HepG2 (cell line): ENCODE measurements around the gene RHAG. TPM values are rescaled to one million over a fixed set of nuclear protein-coding genes. Genes with fewer than 3 reads are reported as not detected.

Experiments used
- ATAC-seq: fragments of 200-7000 bp; cut with Tn5 transposase; 3 replicates; pipeline ENCODE4 v1.9.1; 2020; ENCODE audit warnings: mild to moderate bottlenecking, moderate library complexity
- BruUV-seq: library from RNA; stranded (reverse); fragments of 400-500 nt; replicated peaks from 2 replicates; lab custom pipeline; 2021; lab: Mats Ljungman, UMichigan
- CTCF ChIA-PET: fragments of 300-600 bp; formaldehyde crosslinking; extraction: SDS; loops from one replicate; lab custom pipeline; 2021; ENCODE audit warnings: low total read pairs, inconsistent platforms, low intra/inter-chr PET ratio; lab: Yijun Ruan, JAX
- POLR2A ChIA-PET: fragments of 350-600 bp; sonication (Branson Sonifier 250); formaldehyde crosslinking; loops from one replicate; lab custom pipeline; 2020; ENCODE audit warnings: antibody characterized with exemption, inconsistent platforms; lab: Yijun Ruan, JAX
- DNase-seq: peaks from one replicate; pipeline ENCODE4 v3.0.0-alpha.2; 2015; ENCODE audit warnings: low spot score
- FAIRE-seq: peaks from 3 replicates; lab custom pipeline; 2011; peaks lifted over from hg19 to GRCh38; lab: Jason Lieb, UNC
- H2AFZ ChIP-seq: one replicate; pipeline ENCODE4 v1.6.1; 2011; ENCODE audit warnings: low read length, inconsistent platforms
- H3K27ac ChIP-seq: fragments of 300-600 bp; 3 replicates; pipeline ENCODE4 v1.8.0; 2011; ENCODE audit warnings: mixed run types, mild to moderate bottlenecking, mixed read lengths, low read length, inconsistent platforms; ENCODE audit not compliant: insufficient read depth; ENCODE audit errors: extremely low read length
- H3K27me3 ChIP-seq, 2 experiments: fragments of 200-600 bp in 1 of 2; 2 replicates in 1 of 2; 3 replicates in 1 of 2; pipeline versions ENCODE4 v1.6.0 to v1.8.0; 2011; ENCODE audit warnings: low read length in 2 of 2, mild to moderate bottlenecking in 2 of 2, moderate library complexity in 2 of 2, inconsistent platforms in 1 of 2; ENCODE audit not compliant: insufficient read depth in 2 of 2, control insufficient read depth in 1 of 2
- H3K36me3 ChIP-seq, 2 experiments: fragments of 200-600 bp in 1 of 2; replicated peaks in 1 of 2; 2 replicates in 1 of 2; 3 replicates in 1 of 2; pipeline versions ENCODE4 v1.5.1 to v1.8.0; 2011; ENCODE audit warnings: low read length in 2 of 2, inconsistent platforms in 1 of 2; ENCODE audit not compliant: insufficient read depth in 2 of 2, control insufficient read depth in 1 of 2
- H3K4me1 ChIP-seq: 2 replicates; pipeline ENCODE4 v1.5.1; 2012; ENCODE audit warnings: low read length, inconsistent platforms; ENCODE audit not compliant: insufficient read depth
- H3K4me2 ChIP-seq: 2 replicates; pipeline ENCODE4 v1.6.0; 2011; ENCODE audit warnings: low read depth, low read length, inconsistent platforms
- H3K4me3 ChIP-seq, 3 experiments: fragments of 200-600 bp in 1 of 3; sonication (generic), shearing (Covaris generic) in 1 of 3; replicated peaks in 1 of 3; 2 replicates each; pipeline ENCODE4 v1.5.1; 2011 to 2016; ENCODE audit warnings: low read length in 3 of 3, inconsistent platforms in 2 of 3, low read depth in 2 of 3, mild to moderate bottlenecking in 2 of 3, control low read depth in 1 of 3, mixed read lengths in 1 of 3; ENCODE audit not compliant: insufficient read depth in 1 of 3
- H3K79me2 ChIP-seq: one replicate; pipeline ENCODE4 v1.6.1; 2011; ENCODE audit warnings: low read length, inconsistent platforms; ENCODE audit not compliant: insufficient read depth
- H3K9ac ChIP-seq: 2 replicates; pipeline ENCODE4 v1.6.0; 2011; ENCODE audit warnings: mild to moderate bottlenecking, low read depth, low read length, inconsistent platforms; ENCODE audit not compliant: insufficient read depth
- H3K9me3 ChIP-seq: 2 replicates; pipeline ENCODE4 v1.5.1; 2012; ENCODE audit warnings: mild to moderate bottlenecking, low read length
- H4K20me1 ChIP-seq: 2 replicates; pipeline ENCODE4 v1.6.0; 2011; ENCODE audit warnings: inconsistent platforms, mild to moderate bottlenecking, low read length, moderate library complexity; ENCODE audit not compliant: insufficient read depth
- AKNA ChIP-seq: sonication (generic); formaldehyde crosslinking; IDR thresholded peaks from 2 replicates; pipeline ENCODE4 v1.4.0; 2020; ENCODE audit warnings: missing genetic modification reagents, borderline replicate concordance
- CCDC6 ChIP-seq: sonication (generic); formaldehyde crosslinking; IDR thresholded peaks from 2 replicates; pipeline ENCODE4 v1.8.1; 2022; ENCODE audit warnings: mild to moderate bottlenecking, missing genetic modification reagents, moderate library complexity
- GLI4 ChIP-seq: sonication (generic); formaldehyde crosslinking; IDR thresholded peaks from 2 replicates; pipeline ENCODE4 v1.5.1; 2020; ENCODE audit warnings: missing genetic modification reagents, mild to moderate bottlenecking, moderate library complexity, borderline replicate concordance
- HNRNPH1 ChIP-seq: fragments of 200-400 bp; formaldehyde crosslinking; optimal IDR thresholded peaks from 2 replicates; pipeline ENCODE3; 2017; ENCODE audit warnings: mild to moderate bottlenecking, low read depth, low read length
- SIN3B ChIP-seq: fragments of 150-350 bp; IDR thresholded peaks from 2 replicates; pipeline ENCODE4 v1.6.1; 2014; ENCODE audit warnings: low read length
- SNAPC2 ChIP-seq: sonication (generic); formaldehyde crosslinking; IDR thresholded peaks from 2 replicates; pipeline ENCODE4 v1.8.1; 2022; ENCODE audit warnings: mild to moderate bottlenecking, missing genetic modification reagents
- TBL1XR1 ChIP-seq: fragments of 150-350 bp; IDR thresholded peaks from 2 replicates; pipeline ENCODE4 v1.6.1; 2014; ENCODE audit warnings: borderline replicate concordance, low read length; ENCODE audit not compliant: partially characterized antibody
- ZNF138 ChIP-seq: sonication (generic); formaldehyde crosslinking; IDR thresholded peaks from 2 replicates; pipeline ENCODE4 v1.5.0; 2020; ENCODE audit warnings: mild to moderate bottlenecking, low read depth, missing genetic modification reagents
- ZNF350 ChIP-seq: sonication (generic); formaldehyde crosslinking; IDR thresholded peaks from 2 replicates; pipeline ENCODE4 v1.4.0; 2020; ENCODE audit warnings: mild to moderate bottlenecking, low read depth, missing genetic modification reagents, borderline replicate concordance
- ZNF432 ChIP-seq: sonication (generic); formaldehyde crosslinking; IDR thresholded peaks from 2 replicates; pipeline ENCODE4 v1.5.0; 2020; ENCODE audit warnings: missing genetic modification reagents, mild to moderate bottlenecking, borderline replicate concordance
- ZNF446 ChIP-seq: sonication (generic); formaldehyde crosslinking; IDR thresholded peaks from 2 replicates; pipeline ENCODE4 v1.5.0; 2020; ENCODE audit warnings: mild to moderate bottlenecking, missing genetic modification reagents
- ZNF691 ChIP-seq: sonication (generic); formaldehyde crosslinking; IDR thresholded peaks from 2 replicates; pipeline ENCODE4 v1.4.0; 2020; ENCODE audit warnings: missing genetic modification reagents, low read depth, mild to moderate bottlenecking, borderline replicate concordance
- whole genome bisulfite sequencing: methylation state at CpG from one replicate; pipeline ENCODE4 v1.1.6; 2017; ENCODE audit warnings: low lambda C conversion rate; 5-methylcytosine and 5-hydroxymethylcytosine counted together
- in situ Hi-C: cut with HindIII; loops from 2 replicates; pipeline ENCODE4 v1.10.0; 2017; ENCODE audit warnings: low pct_unique_long_range_greater_than_20kb; ENCODE audit not compliant: extremely low pct_ligation_motif_present
- intact Hi-C: fragments of 100-400 bp; cut with micrococcal nuclease; formaldehyde crosslinking; loops from one replicate; pipeline ENCODE4 v1.10.0; 2022; ENCODE audit not compliant: unreplicated experiment
- polyA plus RNA-seq, 8 experiments: library from polyadenylated mRNA; depleted of rRNA in 3 of 8; stranded (reverse) in 7 of 8; unstranded in 1 of 8; fragments of >200 nt; fragmentation: Illumina TruSeq in 4 of 8; extraction: Trizol in 4 of 8; gene quantifications; 2 replicates each; pipeline versions ENCODE4 v1.2.1 to v1.2.3, GENCODE V29; 2011 to 2016; ENCODE audit warnings: low read depth in 4 of 8, missing spikeins in 1 of 8, mixed read lengths in 1 of 8; ENCODE audit not compliant: insufficient read depth in 1 of 8
- total RNA-seq, 5 experiments: library from RNA; depleted of rRNA; stranded (reverse); fragments of >200 nt; fragmentation: Illumina TruSeq; extraction: Trizol; gene quantifications; 2 replicates each; pipeline ENCODE4 v1.2.3, GENCODE V29; 2016; ENCODE audit warnings: low read depth in 1 of 5

The RHAG gene
- total and polyA plus RNA-seq, 2 of the 13 experiments (the other 11 are each of a cell fraction or from before 2014, with no cell fraction given) = not detected

GRCh38 chr6:49675816-49676215 is 39.2 kb upstream of the RHAG start:
- POLR2A ChIA-PET = no interaction called here
- no peaks in the 10 kb centered on the region for H3K9me3 ChIP-seq
- no peak overlapping the region for H3K27ac ChIP-seq
- H3K4me3 ChIP-seq = no peak overlapping the region
- intact Hi-C loops = no loop called here
- no peak overlapping the region for H3K4me2 ChIP-seq
- H3K27me3 ChIP-seq = no peaks in the 10 kb centered on the region
- H3K79me2 ChIP-seq = no peaks in the 10 kb centered on the region
- H2AFZ ChIP-seq = no peak overlapping the region
- DNase-seq (no peak), FAIRE-seq (no peak), ATAC-seq (no peak)
- no peaks in the 10 kb centered on the region for H4K20me1 ChIP-seq
- in situ Hi-C loops = no loop called here
- H3K4me1 ChIP-seq = no peaks in the 10 kb centered on the region
- CTCF ChIA-PET = no interaction called here
- no peaks in the 10 kb centered on the region for H3K36me3 ChIP-seq
- 0% methylated on average over 1 of the region's 1 CpG for WGBS
- BruUV-seq = no TSS peak
- TF ChIP-seq GLI4 (CRISPR knock-in tag) = no peak
- TF ChIP-seq AKNA (CRISPR knock-in tag) = no peak
- no peak overlapping the region for H3K9ac ChIP-seq

- FAIRE-seq = no peak
- H3K4me1 ChIP-seq = no peaks in the 10 kb centered on the region
- no peaks in the 10 kb centered on the region for H4K20me1 ChIP-seq
- H3K4me2 ChIP-seq = no peak overlapping the region
- no peaks in the 10 kb centered on the region for H3K79me2 ChIP-seq
- H3K27me3 ChIP-seq = no peaks in the 10 kb centered on the region
- no peak overlapping the region for H2AFZ ChIP-seq
- no peak overlapping the region for H3K4me3 ChIP-seq
- intact Hi-C loops = no loop called here
- H3K9me3 ChIP-seq = no peaks in the 10 kb centered on the region
- BruUV-seq = no TSS peak
- no peak overlapping the region for H3K27ac ChIP-seq
- no peak for DNase-seq
- no peak overlapping the region for H3K9ac ChIP-seq
- POLR2A ChIA-PET = no interaction called here
- CTCF ChIA-PET = no interaction called here
- ATAC-seq = no peak
- in situ Hi-C loops = no loop called here
- no peaks in the 10 kb centered on the region for H3K36me3 ChIP-seq
- TF ChIP-seq ZNF446 (CRISPR knock-in tag) = no peak
- no peak for TF ChIP-seq CCDC6 (CRISPR knock-in tag)
- TF ChIP-seq SNAPC2 (CRISPR knock-in tag) = no peak
- no peak for TF ChIP-seq ZNF691 (CRISPR knock-in tag)
- no peak for TF ChIP-seq SIN3B
- no peak for TF ChIP-seq ZNF432 (CRISPR knock-in tag)
- TF ChIP-seq TBL1XR1 = no peak
- no peak for TF ChIP-seq ZNF138 (CRISPR knock-in tag)
- TF ChIP-seq HNRNPH1 = no peak
- TF ChIP-seq ZNF350 = no peak
Observed at GRCh38 chr6:49668083-49668511, 31.5 kb upstream of the RHAG start.
